22Rv1 (cell line): ENCODE data around the gene TMEM170B.

Experiments
- CTCF ChIP-seq: fragments of 450-650 bp; IDR thresholded peaks from 2 replicates; pipeline ENCODE4 v1.5.1; 2017; ENCODE audit warnings: mild to moderate bottlenecking
- ZFX ChIP-seq: fragments of 450-650 bp; IDR thresholded peaks from 2 replicates; pipeline ENCODE4 v1.6.1; 2017; ENCODE audit warnings: antibody characterized with exemption, borderline replicate concordance

GRCh38 chr6:11609324-11610071, 71.9 kb downstream of the TMEM170B start:
- no peak for TF ChIP-seq CTCF
- no peak for TF ChIP-seq ZFX
